OCI-LY1 (cell line): ENCODE results near the gene RRAS2.

Source experiments
- H2AFZ ChIP-seq: fragments of 200-600 bp; sonication (generic), shearing (Covaris generic); 2 replicates; pipeline ENCODE4 v1.6.0; 2014; ENCODE audit warnings: antibody characterized with exemption, mild to moderate bottlenecking, low read length
- H3F3A ChIP-seq: fragments of 200-600 bp; sonication (generic), shearing (Covaris generic); 2 replicates; pipeline ENCODE4 v1.6.0; 2014; ENCODE audit warnings: mild to moderate bottlenecking, antibody characterized with exemption, low read length, moderate library complexity; ENCODE audit not compliant: insufficient read depth
- H3K27ac ChIP-seq: fragments of 200-600 bp; sonication (generic); 2 replicates; pipeline ENCODE4 v1.5.1; 2014; ENCODE audit warnings: low read length, mixed run types, mild to moderate bottlenecking, low read depth; ENCODE audit not compliant: poor library complexity, severe bottlenecking
- H3K27me3 ChIP-seq: fragments of 200-600 bp; sonication (generic); 2 replicates; pipeline ENCODE4 v1.6.0; 2014; ENCODE audit warnings: antibody characterized with exemption, mild to moderate bottlenecking, low read length, moderate library complexity; ENCODE audit not compliant: insufficient read depth
- H3K36me3 ChIP-seq: fragments of 200-600 bp; sonication (generic); 2 replicates; pipeline ENCODE4 v1.6.1; 2014; ENCODE audit warnings: mild to moderate bottlenecking, antibody characterized with exemption, low read length, moderate library complexity, mixed read lengths; ENCODE audit not compliant: insufficient read depth
- H3K4me1 ChIP-seq: fragments of 200-600 bp; sonication (generic); 2 replicates; pipeline ENCODE4 v1.5.1; 2014; ENCODE audit warnings: mild to moderate bottlenecking, low read length, moderate library complexity; ENCODE audit not compliant: insufficient read depth, severe bottlenecking
- H3K4me2 ChIP-seq: fragments of 200-600 bp; sonication (generic), shearing (Covaris generic); 2 replicates; pipeline ENCODE4 v1.6.1; 2014; ENCODE audit warnings: low read length
- H3K4me3 ChIP-seq: fragments of 200-600 bp; sonication (generic); 2 replicates; pipeline ENCODE4 v1.5.1; 2014; ENCODE audit warnings: low read length, low read depth, mild to moderate bottlenecking, mixed read lengths; ENCODE audit not compliant: poor library complexity, severe bottlenecking
- H3K79me2 ChIP-seq: fragments of 200-600 bp; shearing (Covaris generic); 2 replicates; pipeline ENCODE4 v1.6.1; 2016; ENCODE audit warnings: mixed run types, low read length, mixed read lengths; ENCODE audit not compliant: insufficient read depth
- H3K9ac ChIP-seq: fragments of 200-600 bp; sonication (generic), shearing (Covaris generic); 2 replicates; pipeline ENCODE4 v1.6.1; 2014; ENCODE audit warnings: mild to moderate bottlenecking, low read length, mixed read lengths
- H3K9me2 ChIP-seq: fragments of 200-600 bp; sonication (generic), shearing (Covaris generic); 2 replicates; pipeline ENCODE4 v1.6.1; 2014; ENCODE audit warnings: low read depth, mild to moderate bottlenecking, low read length, mixed read lengths
- H3K9me3 ChIP-seq: fragments of 200-600 bp; shearing (Covaris generic); 2 replicates; pipeline ENCODE4 v1.6.1; 2014; ENCODE audit warnings: low read length, mixed read lengths
- H4K20me1 ChIP-seq: fragments of 200-600 bp; sonication (generic), shearing (Covaris generic); 2 replicates; pipeline ENCODE4 v1.6.0; 2016; ENCODE audit warnings: mild to moderate bottlenecking, low read length; ENCODE audit not compliant: insufficient read depth
- EZH2 ChIP-seq: fragments of 200-600 bp; sonication (generic), shearing (Covaris generic); IDR thresholded peaks from 2 replicates; pipeline ENCODE4 v1.8.0; 2017; ENCODE audit warnings: borderline replicate concordance, mixed run types, mild to moderate bottlenecking, antibody characterized with exemption, low read length, moderate library complexity, mixed read lengths
- TF ChIP-seq, protein P1 (sequence below): fragments of 200-600 bp; sonication (generic), shearing (Covaris generic); IDR thresholded peaks from 2 replicates; pipeline ENCODE4 v1.5.1; 2017; ENCODE audit warnings: mild to moderate bottlenecking, antibody characterized with exemption, low read length, moderate library complexity, mixed read lengths

RRAS2 gene

DNA sequence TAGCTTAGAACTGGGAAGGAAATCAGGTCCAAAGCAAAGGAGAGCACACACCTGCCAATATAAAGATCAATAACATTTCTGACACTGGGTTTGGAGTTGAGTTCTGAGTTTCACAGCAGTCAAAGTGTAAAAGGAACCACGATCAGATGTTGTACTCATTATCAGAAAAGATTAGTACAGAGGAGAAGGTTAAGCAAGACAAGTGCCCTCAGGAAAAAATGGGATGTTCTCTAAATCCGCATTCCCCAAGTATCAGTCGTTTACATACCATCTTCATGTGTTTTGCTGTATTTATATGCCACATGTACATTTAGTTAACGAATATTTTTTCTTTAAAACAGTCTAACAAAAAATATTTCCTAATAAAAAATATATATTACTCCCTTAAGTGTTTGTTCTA lies 23.0 kb upstream of the RRAS2 start:
- Histone ChIP-seq H3K27me3 (peaks cover 5% of the 10 kb centered on the region; the same call in 1 of the 2 replicates), H3K27ac (no peak overlapping the region), H4K20me1 (no peaks in the 10 kb centered on the region), H3F3A (no peaks in the 10 kb centered on the region), H3K4me3 (no peak overlapping the region), H3K9me2 (no peaks in the 10 kb centered on the region), H3K9me3 (no peaks in the 10 kb centered on the region), H3K9ac (no peak overlapping the region), H2AFZ (no peak overlapping the region), H3K4me2 (no peak overlapping the region), H3K4me1 (no peaks in the 10 kb centered on the region), H3K79me2 (no peaks in the 10 kb centered on the region), H3K36me3 (no peaks in the 10 kb centered on the region)
- TF ChIP-seq, protein P1, sequence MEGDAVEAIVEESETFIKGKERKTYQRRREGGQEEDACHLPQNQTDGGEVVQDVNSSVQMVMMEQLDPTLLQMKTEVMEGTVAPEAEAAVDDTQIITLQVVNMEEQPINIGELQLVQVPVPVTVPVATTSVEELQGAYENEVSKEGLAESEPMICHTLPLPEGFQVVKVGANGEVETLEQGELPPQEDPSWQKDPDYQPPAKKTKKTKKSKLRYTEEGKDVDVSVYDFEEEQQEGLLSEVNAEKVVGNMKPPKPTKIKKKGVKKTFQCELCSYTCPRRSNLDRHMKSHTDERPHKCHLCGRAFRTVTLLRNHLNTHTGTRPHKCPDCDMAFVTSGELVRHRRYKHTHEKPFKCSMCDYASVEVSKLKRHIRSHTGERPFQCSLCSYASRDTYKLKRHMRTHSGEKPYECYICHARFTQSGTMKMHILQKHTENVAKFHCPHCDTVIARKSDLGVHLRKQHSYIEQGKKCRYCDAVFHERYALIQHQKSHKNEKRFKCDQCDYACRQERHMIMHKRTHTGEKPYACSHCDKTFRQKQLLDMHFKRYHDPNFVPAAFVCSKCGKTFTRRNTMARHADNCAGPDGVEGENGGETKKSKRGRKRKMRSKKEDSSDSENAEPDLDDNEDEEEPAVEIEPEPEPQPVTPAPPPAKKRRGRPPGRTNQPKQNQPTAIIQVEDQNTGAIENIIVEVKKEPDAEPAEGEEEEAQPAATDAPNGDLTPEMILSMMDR = no peak
- TF ChIP-seq EZH2 = no peak

DNA sequence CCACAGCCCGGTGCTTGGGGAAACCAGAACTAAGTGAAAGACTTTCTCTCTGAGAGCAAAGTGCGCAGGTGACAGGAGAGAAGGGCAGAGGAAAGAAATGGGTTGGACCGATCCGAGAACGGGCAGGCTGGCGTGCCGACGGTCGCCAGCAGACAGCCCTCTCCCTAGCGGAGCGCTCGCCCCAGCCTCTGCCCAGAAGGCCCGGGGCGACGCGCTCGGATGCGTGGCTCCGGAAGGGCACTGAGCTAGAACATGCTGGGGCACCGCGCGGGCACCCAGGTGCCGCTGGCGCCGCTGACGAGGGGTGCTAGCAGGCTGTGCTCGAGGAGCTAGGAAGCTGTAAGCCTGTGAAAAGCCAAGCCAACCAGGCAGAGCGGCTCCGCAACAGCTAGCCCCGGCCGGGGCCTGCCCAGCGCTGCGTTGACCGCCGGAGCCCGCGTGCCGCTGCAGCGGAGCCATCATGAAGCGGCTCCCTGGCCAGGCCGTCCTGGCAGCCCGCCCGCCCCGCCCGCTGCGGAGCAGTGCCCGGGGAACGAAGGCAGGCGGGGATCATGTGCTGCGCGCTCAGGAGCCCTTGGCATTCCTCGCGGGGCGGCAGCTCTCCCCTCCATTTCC lies 22.1 kb upstream of the RRAS2 start:
- Histone ChIP-seq H2AFZ (no peak overlapping the region), H3K4me3 (peak overlapping the region; percentile 38), H3F3A (no peaks in the 10 kb centered on the region), H3K4me2 (peak overlapping the region; percentile 43; the same call in 1 of the 2 replicates), H3K9me2 (no peaks in the 10 kb centered on the region), H3K36me3 (no peaks in the 10 kb centered on the region), H3K79me2 (no peaks in the 10 kb centered on the region), H3K9me3 (no peaks in the 10 kb centered on the region), H3K4me1 (no peaks in the 10 kb centered on the region), H3K27ac (no peak overlapping the region), H3K9ac (no peak overlapping the region), H3K27me3 (peaks cover 5% of the 10 kb centered on the region; the same call in 1 of the 2 replicates), H4K20me1 (no peaks in the 10 kb centered on the region)
- no peak for TF ChIP-seq EZH2
- TF ChIP-seq, protein P1 = no peak

DNA sequence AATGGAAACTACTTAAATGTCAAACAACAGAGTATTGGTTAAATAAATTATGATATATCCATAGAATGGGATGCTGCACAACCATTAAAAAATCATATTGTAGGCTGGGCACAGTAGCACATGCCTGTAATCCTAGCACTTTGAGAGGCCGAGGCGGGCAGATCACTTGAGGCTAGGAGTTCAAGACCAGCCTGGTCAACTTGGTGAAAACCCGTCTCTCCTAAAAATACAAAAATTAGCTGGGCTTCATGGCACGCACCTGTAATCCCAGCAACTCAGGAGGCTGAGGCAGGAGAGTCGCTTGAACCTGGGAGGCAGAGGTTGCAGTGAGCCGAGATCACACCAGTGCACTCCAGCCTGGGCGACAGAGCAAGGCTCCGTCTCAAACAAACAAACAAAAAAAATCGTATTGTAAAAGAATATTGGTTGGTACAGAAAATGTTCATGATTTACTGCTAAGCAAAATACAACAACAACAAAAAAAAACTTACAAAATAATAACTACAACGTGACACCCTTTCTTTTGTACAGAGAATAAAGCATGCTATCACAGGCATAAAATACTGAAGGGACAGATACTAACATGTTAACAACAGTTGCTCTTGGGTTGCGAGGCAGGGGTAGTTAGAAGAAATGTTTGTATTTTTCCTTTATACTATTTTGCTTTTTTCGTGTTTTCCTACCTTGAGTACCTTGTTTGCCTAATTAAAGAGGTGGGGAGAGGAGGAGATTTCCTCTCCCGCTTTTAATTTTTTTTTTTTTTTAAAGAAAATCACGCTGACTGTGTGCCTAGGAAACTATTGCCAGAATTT lies 21.3 kb upstream of the RRAS2 start:
- Histone ChIP-seq H4K20me1 (no peaks in the 10 kb centered on the region), H3K4me1 (no peaks in the 10 kb centered on the region), H3K9me2 (no peaks in the 10 kb centered on the region), H3K27me3 (peaks cover 5% of the 10 kb centered on the region; the same call in 1 of the 2 replicates), H2AFZ (no peak overlapping the region), H3K9ac (no peak overlapping the region), H3K79me2 (no peaks in the 10 kb centered on the region), H3F3A (no peaks in the 10 kb centered on the region), H3K4me3 (peak overlapping the region; percentile 38), H3K27ac (no peak overlapping the region), H3K9me3 (no peaks in the 10 kb centered on the region), H3K36me3 (no peaks in the 10 kb centered on the region), H3K4me2 (peak overlapping the region; percentile 43; the same call in 1 of the 2 replicates)
- TF ChIP-seq, protein P1 = no peak
- TF ChIP-seq EZH2 = no peak
